Sigmoid colon (tissue), 7 donors: ENCODE data around the gene DAZAP2. TPM values are rescaled to one million over a fixed set of nuclear protein-coding genes. Genes with fewer than 3 reads are reported as not detected.

Experiments
- DNase-seq: peaks from one replicate; pipeline ENCODE4 v3.0.0-alpha.2; 2019
- H3K27ac ChIP-seq, 4 donors: fragments of 200-600 bp; sonication (generic); one replicate each; pipeline ENCODE4 v1.5.1; 2016 to 2019; ENCODE audit warnings: mild to moderate bottlenecking in 1 of 4
- H3K27me3 ChIP-seq, 3 donors: fragments of 200-600 bp; sonication (generic); one replicate each; pipeline ENCODE4 v1.5.1; 2019; ENCODE audit warnings: mild to moderate bottlenecking in 1 of 3
- H3K36me3 ChIP-seq, 4 donors: fragments of 200-600 bp; sonication (generic); one replicate each; pipeline ENCODE4 v1.5.1; 2016 to 2019
- H3K4me1 ChIP-seq, 4 donors: fragments of 200-600 bp; sonication (generic); one replicate each; pipeline ENCODE4 v1.5.1; 2017 to 2019
- H3K4me3 ChIP-seq, 4 donors: fragments of 200-600 bp; sonication (generic); one replicate each; pipeline ENCODE4 v1.5.1; 2017 to 2019; ENCODE audit warnings: mild to moderate bottlenecking in 2 of 4, moderate library complexity in 1 of 4
- H3K9me3 ChIP-seq, 4 donors: fragments of 200-600 bp in 3 of 4; sonication (generic) in 3 of 4; one replicate each; pipeline versions ENCODE4 v1.5.1 to v1.6.1; 2013 to 2019
- CTCF ChIP-seq, 4 experiments: fragments of 450-650 bp in 3 of 4; fragments of 200-600 bp in 1 of 4; IDR thresholded peaks; one replicate each; pipeline ENCODE4 v1.5.1; 2016 to 2019; ENCODE audit warnings: antibody characterized with exemption in 4 of 4, mild to moderate bottlenecking in 3 of 4, moderate library complexity in 2 of 4
- EP300 ChIP-seq, 4 donors: sonication (generic); formaldehyde crosslinking; IDR thresholded peaks; one replicate each; pipeline ENCODE4 v1.6.1; 2017; ENCODE audit warnings: antibody characterized with exemption in 4 of 4
- POLR2A ChIP-seq, 2 donors: fragments of 450-650 bp; IDR thresholded peaks; one replicate each; pipeline ENCODE4 v1.6.1; 2016; ENCODE audit warnings: antibody characterized with exemption in 2 of 2, mild to moderate bottlenecking in 2 of 2, moderate library complexity in 2 of 2
- POLR2AphosphoS5 ChIP-seq, 4 donors: sonication (generic); formaldehyde crosslinking; IDR thresholded peaks; one replicate each; pipeline ENCODE4 v1.6.1; 2017; ENCODE audit warnings: antibody characterized with exemption in 4 of 4
- WGBS, 2 donors: extraction: QIAGEN DNeasy Blood & Tissue Kit; methylation state at CpG; one replicate each; pipeline ENCODE4 v1.1.7; 2013; 5-methylcytosine and 5-hydroxymethylcytosine counted together
- intact Hi-C: fragments of 100-400 bp; cut with DNase I; formaldehyde crosslinking; loops from one replicate; pipeline ENCODE4 v1.15.1; 2023
- polyA plus RNA-seq, 3 donors: library from polyadenylated mRNA; stranded (reverse); fragments of 200-250 nt; gene quantifications; one replicate each; pipeline ENCODE4 v1.2.3, GENCODE V29; 2013
- total RNA-seq, 4 donors: library from RNA; depleted of rRNA; stranded (reverse); fragments of >200 nt; gene quantifications; one replicate each; pipeline ENCODE4 v1.1.0, GENCODE V29; 2016
- donor health status: healthy with polysubstance abuse.
- donor health status: Bipolar disorder and iron deficiency.
- donor health status: healthy.

The DAZAP2 gene, protein sequence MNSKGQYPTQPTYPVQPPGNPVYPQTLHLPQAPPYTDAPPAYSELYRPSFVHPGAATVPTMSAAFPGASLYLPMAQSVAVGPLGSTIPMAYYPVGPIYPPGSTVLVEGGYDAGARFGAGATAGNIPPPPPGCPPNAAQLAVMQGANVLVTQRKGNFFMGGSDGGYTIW
- 100 to 1,000 TPM; 107 to 265 (median 191) TPM for total RNA-seq
- 100 to 1,000 TPM; 428 to 701 (median 638) TPM for polyA plus RNA-seq

- Histone ChIP-seq H3K9me3 (no peaks in the 10 kb centered on the region), H3K27me3 (no peaks in the 10 kb centered on the region), H3K27ac (peak within 1 kb of the TSS; percentile 99 to 100 (median 100)), H3K4me1 (peaks cover 0 to 28% (median 22%) of the 10 kb centered on the region in 4 donors), H3K36me3 (peaks cover 20 to 39% (median 29%) of the 10 kb centered on the region in 4 donors), H3K4me3 (peak within 1 kb of the TSS; percentile 96 to 100 (median 97))
- peak; percentile 98 for DNase-seq
- WGBS, 2 donors: 0% methylated on average over 70 of the region's 70 CpGs
- intact Hi-C loops: loop anchor here (1.0 to 2.0 kb wide), 4 partner anchors 20 to 190 kb away; partner anchors contain the start of genes CSRNP2, LETMD1, POU6F1 and TFCP2
- peak in 2 of 4 experiments; percentile 28 to 39 for TF ChIP-seq CTCF (IDR thresholded peaks at IDR 0.05)
- TF ChIP-seq POLR2A (IDR thresholded peaks at IDR 0.05): peak; percentile 94
- peak; percentile 94 to 99 (median 98) for TF ChIP-seq POLR2AphosphoS5 (IDR thresholded peaks at IDR 0.05)
- TF ChIP-seq EP300 (IDR thresholded peaks at IDR 0.05): peak in 1 of 4 donors; percentile 36
These were observed at the start of gene DAZAP2 for GRCh38 chr12:51238510-51239334. Gene DAZAP2 (plus strand): TSS chr12:51238826. CDS start chr12:51238908, 82 bp downstream.

DNA sequence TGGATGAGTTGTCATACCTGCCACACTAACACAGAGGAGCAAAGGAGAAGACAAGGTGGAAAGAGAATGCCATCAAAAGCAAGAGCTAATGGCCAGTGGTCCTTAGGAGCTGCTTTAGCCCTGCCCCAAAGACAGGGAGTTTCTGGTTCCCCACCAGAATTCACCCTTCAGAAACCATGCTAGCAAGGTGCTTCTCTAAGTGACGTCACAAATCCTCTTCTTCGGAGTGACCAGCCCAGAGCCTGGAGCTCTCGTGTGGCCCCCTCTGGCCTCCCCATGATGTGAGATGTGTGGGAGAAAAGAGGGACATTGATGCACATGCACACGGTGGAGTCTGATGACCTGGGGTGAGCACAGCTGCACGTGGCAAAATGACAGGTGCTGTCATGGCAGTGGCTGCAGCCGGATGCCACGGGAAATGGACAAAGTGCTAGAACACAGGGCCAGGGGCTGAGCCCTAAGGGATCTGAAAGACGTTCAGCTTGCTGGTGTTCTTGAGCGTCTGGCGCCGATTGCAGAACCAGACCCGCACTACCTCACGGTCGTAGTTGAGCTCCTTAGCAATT, 48.8 kb upstream of the DAZAP2 start:
- 93% methylated on average over 14 of the region's 14 CpGs for WGBS, 2 donors
- H3K36me3 ChIP-seq: peaks cover 2 to 53% (median 14%) of the 10 kb centered on the region in 4 donors

DNA sequence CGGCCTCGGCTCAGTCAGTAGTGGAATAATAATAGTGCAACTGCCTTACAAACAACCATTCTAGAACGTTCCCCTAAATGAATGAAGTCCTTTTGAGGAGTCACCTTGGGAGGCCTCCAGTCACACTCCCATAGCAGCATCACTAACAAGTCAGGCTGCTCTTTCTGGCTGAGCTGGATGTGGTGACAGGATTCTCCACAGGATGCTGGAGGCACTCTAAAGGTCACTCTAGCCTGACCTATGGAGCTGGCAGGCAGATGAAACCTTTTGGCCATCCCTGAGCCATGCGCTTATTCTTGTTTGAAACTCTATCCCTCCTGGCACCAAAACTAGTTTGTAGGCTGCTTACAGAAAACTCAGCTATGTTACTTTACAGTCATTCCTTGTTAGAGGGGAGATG, 47.8 kb upstream of the DAZAP2 start:
- Histone ChIP-seq H3K4me3 (no peak overlapping the region), H3K27me3 (no peaks in the 10 kb centered on the region), H3K9me3 (no peaks in the 10 kb centered on the region), H3K4me1 (no peaks in the 10 kb centered on the region), H3K27ac (no peak overlapping the region), H3K36me3 (peaks cover 2 to 55% (median 14%) of the 10 kb centered on the region in 4 donors)
- TF ChIP-seq EP300 (IDR thresholded peaks at IDR 0.05) (no peak), POLR2A (IDR thresholded peaks at IDR 0.05) (no peak), CTCF (IDR thresholded peaks at IDR 0.05) (no peak), POLR2AphosphoS5 (IDR thresholded peaks at IDR 0.05) (no peak)
- no peak for DNase-seq
- intact Hi-C loops: no loop called here
- 92 to 93% methylated on average over 4 of the region's 4 CpGs for WGBS, 2 donors

More for the DNA sequence above, 48.8 kb upstream of the DAZAP2 start:
- intact Hi-C loops: no loop called here
- no peaks in the 10 kb centered on the region for H3K4me1 ChIP-seq
- H3K27ac ChIP-seq: no peak overlapping the region
- TF ChIP-seq EP300 (IDR thresholded peaks at IDR 0.05) (no peak), POLR2AphosphoS5 (IDR thresholded peaks at IDR 0.05) (no peak)
- H3K4me3 ChIP-seq: no peak overlapping the region
- no peaks in the 10 kb centered on the region for H3K27me3 ChIP-seq
- no peaks in the 10 kb centered on the region for H3K9me3 ChIP-seq
- no peak for DNase-seq

DNA sequence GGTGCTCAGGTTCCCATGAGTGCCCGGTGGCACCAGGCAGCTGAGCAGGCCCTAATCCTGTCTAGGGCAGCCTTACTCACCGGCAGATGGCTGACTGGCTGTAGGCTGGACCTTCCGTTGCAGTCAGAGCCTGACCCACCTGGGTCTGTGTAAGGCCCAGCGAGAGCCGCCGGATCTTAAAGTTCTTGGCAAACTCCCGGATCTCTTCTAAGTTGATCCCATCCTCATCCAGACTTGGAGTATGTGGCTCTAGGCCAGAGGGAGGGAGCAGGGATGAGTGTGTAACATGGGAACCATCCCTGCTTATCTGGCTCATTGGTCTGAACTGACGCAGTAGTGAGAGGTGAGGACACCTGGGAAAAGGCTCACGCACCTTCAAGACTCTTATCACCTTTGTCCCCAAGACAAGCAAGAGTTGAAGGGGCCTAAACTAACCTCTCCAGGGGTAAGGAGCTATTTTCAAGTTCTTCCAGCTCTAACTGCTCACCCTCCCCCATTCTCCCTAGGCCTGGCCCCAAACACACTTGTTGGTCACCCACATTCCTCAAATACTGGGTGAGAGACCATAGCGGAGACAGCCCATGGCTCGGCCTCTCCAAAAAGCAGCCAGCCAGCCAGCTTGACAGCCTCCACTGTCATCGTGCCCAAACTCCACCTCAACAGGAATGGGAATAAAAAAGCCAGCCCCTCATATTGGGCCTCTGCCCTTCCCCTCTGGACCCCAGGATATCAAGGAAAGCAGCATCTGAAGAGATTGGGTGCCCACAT, 46.9 kb upstream of the DAZAP2 start:
- H3K4me3 ChIP-seq: no peak overlapping the region
- no peak overlapping the region for H3K27ac ChIP-seq
- DNase-seq: no peak
- no peaks in the 10 kb centered on the region for H3K27me3 ChIP-seq
- WGBS, 2 donors: 92 to 97% methylated on average over 12 of the region's 12 CpGs
- no peaks in the 10 kb centered on the region for H3K9me3 ChIP-seq
- intact Hi-C loops: no loop called here
- TF ChIP-seq CTCF (IDR thresholded peaks at IDR 0.05) (no peak), POLR2A (IDR thresholded peaks at IDR 0.05) (no peak), EP300 (IDR thresholded peaks at IDR 0.05) (no peak), POLR2AphosphoS5 (IDR thresholded peaks at IDR 0.05) (no peak)
- H3K4me1 ChIP-seq: no peaks in the 10 kb centered on the region
- peaks cover 2 to 55% (median 14%) of the 10 kb centered on the region in 4 donors for H3K36me3 ChIP-seq
